ENCODE data around the gene XRCC6. TPM values are rescaled to one million over a fixed set of nuclear protein-coding genes. Genes with fewer than 3 reads are reported as not detected.

XRCC6 gene
- total and polyA plus RNA-seq, 2 of the 13 experiments (the other 11 are each of a cell fraction or from before 2014, with no cell fraction given): 124 to 625 TPM

- no peak overlapping the region for H3K27ac ChIP-seq (ENCODE audit: extremely low read length, insufficient read depth, low read length)
- ATAC-seq (no peak), DNase-seq (ENCODE audit: low spot score) (no peak), FAIRE-seq (no peak)
- CTCF ChIA-PET (ENCODE audit: low intra/inter-chr PET ratio, low total read pairs): no interaction called here
- in situ Hi-C loops (cut with HindIII; ENCODE audit: extremely low pct_ligation_motif_present, low pct_unique_long_range_greater_than_20kb): no loop called here
- no peaks in the 10 kb centered on the region for H3K9me3 ChIP-seq (ENCODE audit: low read length)
- H3K36me3 ChIP-seq (replicated peaks in 1 of 2; ENCODE audit: control insufficient read depth in 1 of 2, insufficient read depth in 2 of 2, low read length in 2 of 2): peaks cover 19 to 52% of the 10 kb centered on the region in 2 experiments
- intact Hi-C loops (cut with micrococcal nuclease; ENCODE audit: unreplicated experiment): no loop called here
- H4K20me1 ChIP-seq (ENCODE audit: insufficient read depth, low read length): peaks cover 8% of the 10 kb centered on the region; the same call in 1 of the 2 replicates
- 97% methylated on average over 4 of the region's 4 CpGs for WGBS (ENCODE audit: low lambda C conversion rate)
- BruUV-seq (replicated peaks): no TSS peak
- H3K4me3 ChIP-seq (replicated peaks in 1 of 3; ENCODE audit: insufficient read depth in 1 of 3, low read depth in 2 of 3, low read length in 3 of 3): no peak overlapping the region
- peaks cover 37% of the 10 kb centered on the region for H3K79me2 ChIP-seq (ENCODE audit: insufficient read depth, low read length)
- no peak overlapping the region for H3K9ac ChIP-seq (ENCODE audit: insufficient read depth, low read depth, low read length)
- H3K4me1 ChIP-seq (ENCODE audit: insufficient read depth, low read length): peaks cover 32% of the 10 kb centered on the region
- H3K4me2 ChIP-seq (ENCODE audit: low read depth, low read length): no peak overlapping the region
- no peaks in the 10 kb centered on the region for H3K27me3 ChIP-seq (ENCODE audit: control insufficient read depth in 1 of 2, insufficient read depth in 2 of 2, low read length in 2 of 2)
- H2AFZ ChIP-seq (ENCODE audit: low read length): no peak overlapping the region
- POLR2A ChIA-PET: no interaction called here
- TF ChIP-seq ZBTB14 (CRISPR knock-in tag; IDR thresholded peaks at IDR 0.05) (no peak), HOXA5 (CRISPR knock-in tag; IDR thresholded peaks at IDR 0.05) (no peak), IRX3 (CRISPR knock-in tag; IDR thresholded peaks at IDR 0.05; ENCODE audit: borderline replicate concordance, low read depth) (no peak), BATF2 (CRISPR knock-in tag; IDR thresholded peaks at IDR 0.05) (no peak), GRHL1 (CRISPR knock-in tag; conservative IDR thresholded peaks at IDR 0.05) (no peak), ZUFSP (CRISPR knock-in tag; IDR thresholded peaks at IDR 0.05; ENCODE audit: borderline replicate concordance) (no peak), KLF16 (CRISPR knock-in tag; IDR thresholded peaks at IDR 0.05) (no peak), KMT2B (CRISPR knock-in tag; IDR thresholded peaks at IDR 0.05) (no peak), ARNTL (CRISPR knock-in tag; IDR thresholded peaks at IDR 0.05) (no peak), ZFP82 (CRISPR knock-in tag; IDR thresholded peaks at IDR 0.05; ENCODE audit: borderline replicate concordance) (no peak), RNF2 (conservative IDR thresholded peaks at IDR 0.05; ENCODE audit: low read depth) (no peak), HNRNPH1 (optimal IDR thresholded peaks at IDR 0.05; ENCODE audit: low read depth, low read length) (no peak)
Observed at GRCh38 chr22:41676134-41676533, 55.0 kb downstream of the XRCC6 start.
